Measurements from ENCODE around the gene UBXN2A. TPM values are rescaled to one million over a fixed set of nuclear protein-coding genes. Genes with fewer than 3 reads are reported as not detected.

UBXN2A gene
- total and polyA plus RNA-seq, 4 donors = 18.9 to 34.6 (median 23.9) TPM

- Histone ChIP-seq H3K4me3 (ENCODE audit: low read depth, low read length) (no peak overlapping the region), H3K36me3 (ENCODE audit: control insufficient read depth, insufficient read depth, low read length) (peaks cover 29% of the 10 kb centered on the region), H3K4me1 (ENCODE audit: control insufficient read depth, insufficient read depth, low read length) (no peaks in the 10 kb centered on the region), H3K27me3 (ENCODE audit: control insufficient read depth, insufficient read depth, low read length) (no peaks in the 10 kb centered on the region), H3K9me3 (ENCODE audit: control insufficient read depth, insufficient read depth, low read length) (no peaks in the 10 kb centered on the region), H3K27ac (ENCODE audit: low read depth, low read length) (no peak overlapping the region)
- no peak for DNase-seq (ENCODE audit: low read depth in 4 of 6, low spot score in 6 of 6)
- WGBS (ENCODE audit: insufficient coverage) = 75% methylated on average over 5 of the region's 9 CpGs
Measured at GRCh38 chr2:24018241-24018640, 78.0 kb downstream of the UBXN2A start.

- Histone ChIP-seq H3K36me3 (ENCODE audit: control insufficient read depth, insufficient read depth, low read length) (peaks cover 42% of the 10 kb centered on the region), H3K4me1 (ENCODE audit: control insufficient read depth, insufficient read depth, low read length) (no peaks in the 10 kb centered on the region), H3K4me3 (ENCODE audit: low read depth, low read length) (no peak overlapping the region), H3K9me3 (ENCODE audit: control insufficient read depth, insufficient read depth, low read length) (no peaks in the 10 kb centered on the region), H3K27me3 (ENCODE audit: control insufficient read depth, insufficient read depth, low read length) (no peaks in the 10 kb centered on the region), H3K27ac (ENCODE audit: low read depth, low read length) (no peak overlapping the region)
- no peak for DNase-seq (ENCODE audit: low read depth in 4 of 6, low spot score in 6 of 6)
- 90% methylated on average over 2 of the region's 5 CpGs for WGBS (ENCODE audit: insufficient coverage)
Measured at GRCh38 chr2:24019729-24020128, 79.5 kb downstream of the UBXN2A start.

GRCh38 chr2:24020244-24020643 is 80.0 kb downstream of the UBXN2A start:
- no peak for DNase-seq (ENCODE audit: low read depth in 4 of 6, low spot score in 6 of 6)
- no peaks in the 10 kb centered on the region for H3K27me3 ChIP-seq (ENCODE audit: control insufficient read depth, insufficient read depth, low read length)
- H3K9me3 ChIP-seq (ENCODE audit: control insufficient read depth, insufficient read depth, low read length) = no peaks in the 10 kb centered on the region
- peaks cover 48% of the 10 kb centered on the region for H3K36me3 ChIP-seq (ENCODE audit: control insufficient read depth, insufficient read depth, low read length)
- H3K4me3 ChIP-seq (ENCODE audit: low read depth, low read length) = no peak overlapping the region
- no CpG with 5 or more reads among the region's 4 CpGs for WGBS (ENCODE audit: insufficient coverage)
- no peaks in the 10 kb centered on the region for H3K4me1 ChIP-seq (ENCODE audit: control insufficient read depth, insufficient read depth, low read length)
- no peak overlapping the region for H3K27ac ChIP-seq (ENCODE audit: low read depth, low read length)

GRCh38 chr2:24021122-24021998 is 81.1 kb downstream of the UBXN2A start:
- DNase-seq (ENCODE audit: low read depth in 4 of 6, low spot score in 6 of 6) = no peak
- Histone ChIP-seq H3K27me3 (ENCODE audit: control insufficient read depth, insufficient read depth, low read length) (no peaks in the 10 kb centered on the region), H3K4me1 (ENCODE audit: control insufficient read depth, insufficient read depth, low read length) (no peaks in the 10 kb centered on the region), H3K27ac (ENCODE audit: low read depth, low read length) (no peak overlapping the region), H3K9me3 (ENCODE audit: control insufficient read depth, insufficient read depth, low read length) (no peaks in the 10 kb centered on the region), H3K4me3 (ENCODE audit: low read depth, low read length) (no peak overlapping the region), H3K36me3 (ENCODE audit: control insufficient read depth, insufficient read depth, low read length) (peaks cover 54% of the 10 kb centered on the region)
- 76% methylated on average over 16 of the region's 19 CpGs for WGBS (ENCODE audit: insufficient coverage)

- H3K36me3 ChIP-seq (ENCODE audit: control insufficient read depth, insufficient read depth, low read length) = peaks cover 44% of the 10 kb centered on the region
- H3K4me3 ChIP-seq (ENCODE audit: low read depth, low read length) = no peak overlapping the region
- no peaks in the 10 kb centered on the region for H3K9me3 ChIP-seq (ENCODE audit: control insufficient read depth, insufficient read depth, low read length)
- H3K4me1 ChIP-seq (ENCODE audit: control insufficient read depth, insufficient read depth, low read length) = no peaks in the 10 kb centered on the region
- no peak for DNase-seq (ENCODE audit: low read depth in 4 of 6, low spot score in 6 of 6)
- 94% methylated on average over 12 of the region's 14 CpGs for WGBS (ENCODE audit: insufficient coverage)
- no peak overlapping the region for H3K27ac ChIP-seq (ENCODE audit: low read depth, low read length)
- no peaks in the 10 kb centered on the region for H3K27me3 ChIP-seq (ENCODE audit: control insufficient read depth, insufficient read depth, low read length)
Measured at GRCh38 chr2:24022324-24022974, 82.2 kb downstream of the UBXN2A start.

GRCh38 chr2:24022975-24023575 is 82.8 kb downstream of the UBXN2A start:
- no peak for DNase-seq (ENCODE audit: low read depth in 4 of 6, low spot score in 6 of 6)
- peaks cover 46% of the 10 kb centered on the region for H3K36me3 ChIP-seq (ENCODE audit: control insufficient read depth, insufficient read depth, low read length)
- 94% methylated on average over 14 of the region's 16 CpGs for WGBS (ENCODE audit: insufficient coverage)

GRCh38 chr2:24024018-24024417 is 83.8 kb downstream of the UBXN2A start:
- Histone ChIP-seq H3K36me3 (ENCODE audit: control insufficient read depth, insufficient read depth, low read length) (peaks cover 48% of the 10 kb centered on the region), H3K4me3 (ENCODE audit: low read depth, low read length) (no peak overlapping the region), H3K27ac (ENCODE audit: low read depth, low read length) (no peak overlapping the region), H3K9me3 (ENCODE audit: control insufficient read depth, insufficient read depth, low read length) (no peaks in the 10 kb centered on the region), H3K4me1 (ENCODE audit: control insufficient read depth, insufficient read depth, low read length) (no peaks in the 10 kb centered on the region), H3K27me3 (ENCODE audit: control insufficient read depth, insufficient read depth, low read length) (no peaks in the 10 kb centered on the region)
- no peak for DNase-seq (ENCODE audit: low read depth in 4 of 6, low spot score in 6 of 6)
- WGBS (ENCODE audit: insufficient coverage) = 77% methylated on average over 12 of the region's 12 CpGs

More at GRCh38 chr2:24022975-24023575, 82.8 kb downstream of the UBXN2A start:
- no peak overlapping the region for H3K27ac ChIP-seq (ENCODE audit: low read depth, low read length)
- no peak overlapping the region for H3K4me3 ChIP-seq (ENCODE audit: low read depth, low read length)
- H3K27me3 ChIP-seq (ENCODE audit: control insufficient read depth, insufficient read depth, low read length) = no peaks in the 10 kb centered on the region
- H3K9me3 ChIP-seq (ENCODE audit: control insufficient read depth, insufficient read depth, low read length) = no peaks in the 10 kb centered on the region
- H3K4me1 ChIP-seq (ENCODE audit: control insufficient read depth, insufficient read depth, low read length) = no peaks in the 10 kb centered on the region

GRCh38 chr2:24024996-24025663 is 84.9 kb downstream of the UBXN2A start:
- no peaks in the 10 kb centered on the region for H3K4me1 ChIP-seq (ENCODE audit: control insufficient read depth, insufficient read depth, low read length)
- H3K4me3 ChIP-seq (ENCODE audit: low read depth, low read length) = no peak overlapping the region
- no peaks in the 10 kb centered on the region for H3K27me3 ChIP-seq (ENCODE audit: control insufficient read depth, insufficient read depth, low read length)
- H3K36me3 ChIP-seq (ENCODE audit: control insufficient read depth, insufficient read depth, low read length) = peaks cover 52% of the 10 kb centered on the region
- H3K9me3 ChIP-seq (ENCODE audit: control insufficient read depth, insufficient read depth, low read length) = no peaks in the 10 kb centered on the region
- H3K27ac ChIP-seq (ENCODE audit: low read depth, low read length) = no peak overlapping the region
- 94% methylated on average over 17 of the region's 17 CpGs for WGBS (ENCODE audit: insufficient coverage)
- DNase-seq (ENCODE audit: low read depth in 4 of 6, low spot score in 6 of 6) = no peak

- no peaks in the 10 kb centered on the region for H3K27me3 ChIP-seq (ENCODE audit: control insufficient read depth, insufficient read depth, low read length)
- H3K4me1 ChIP-seq (ENCODE audit: control insufficient read depth, insufficient read depth, low read length) = no peaks in the 10 kb centered on the region
- 0% methylated on average over 1 of the region's 2 CpGs for WGBS (ENCODE audit: insufficient coverage)
- DNase-seq (ENCODE audit: low read depth in 4 of 6, low spot score in 6 of 6) = peak in 2 of 6 donors; percentile 28 to 44
- no peak overlapping the region for H3K4me3 ChIP-seq (ENCODE audit: low read depth, low read length)
- peaks cover 55% of the 10 kb centered on the region for H3K36me3 ChIP-seq (ENCODE audit: control insufficient read depth, insufficient read depth, low read length)
- H3K9me3 ChIP-seq (ENCODE audit: control insufficient read depth, insufficient read depth, low read length) = no peaks in the 10 kb centered on the region
- H3K27ac ChIP-seq (ENCODE audit: low read depth, low read length) = no peak overlapping the region
Measured at GRCh38 chr2:24026233-24026632, 86.0 kb downstream of the UBXN2A start.
